Adipocyte (in vitro differentiated cells): Measurements from ENCODE around the gene CALHM3.
"Not testable (repeated sequence)": the region's sequence is repeated elsewhere in the genome, so short reads cannot be mapped to it uniquely, and the experiment has no call there.

Experiments used
- DNase-seq: peaks from one replicate; pipeline ENCODE4 v3.0.0-alpha.2; 2015; ENCODE audit warnings: low read depth
- H3K27me3 ChIP-seq: replicated peaks from 2 replicates; pipeline ENCODE4 v1.7.0; 2013; ENCODE audit warnings: mild to moderate bottlenecking, low read length, moderate library complexity; ENCODE audit not compliant: control insufficient read depth, insufficient read depth
- H3K36me3 ChIP-seq: 2 replicates; pipeline ENCODE4 v1.7.0; 2013; ENCODE audit warnings: low read length, mild to moderate bottlenecking, moderate library complexity; ENCODE audit not compliant: control insufficient read depth, insufficient read depth, severe bottlenecking
- H3K4me1 ChIP-seq: 2 replicates; pipeline ENCODE4 v1.7.0; 2013; ENCODE audit warnings: mild to moderate bottlenecking, low read length, moderate library complexity; ENCODE audit not compliant: control insufficient read depth, insufficient read depth
- H3K4me3 ChIP-seq: 2 replicates; pipeline ENCODE4 v1.7.0; 2013; ENCODE audit warnings: mild to moderate bottlenecking, low read length, moderate library complexity
- H3K9ac ChIP-seq: 2 replicates; pipeline ENCODE4 v1.7.0; 2013; ENCODE audit warnings: mild to moderate bottlenecking, low read length, moderate library complexity
- H3K9me3 ChIP-seq: 2 replicates; pipeline ENCODE4 v1.7.0; 2013; ENCODE audit warnings: mild to moderate bottlenecking, low read length, moderate library complexity; ENCODE audit not compliant: control insufficient read depth

Gene CALHM3

GRCh38 chr10:103486635-103487409, 7.8 kb upstream of the CALHM3 start:
- H3K36me3 ChIP-seq, H3K9ac ChIP-seq, H3K4me1 ChIP-seq, H3K9me3 ChIP-seq, H3K27me3 ChIP-seq, H3K4me3 ChIP-seq, DNase-seq: not testable (repeated sequence)

GRCh38 chr10:103481974-103482531, 3.0 kb upstream of the CALHM3 start:
- no peaks in the 10 kb centered on the region for H3K36me3 ChIP-seq
- peaks cover 28% of the 10 kb centered on the region for H3K4me1 ChIP-seq
- H3K4me3 ChIP-seq: no peak overlapping the region
- H3K9me3 ChIP-seq: no peaks in the 10 kb centered on the region
- H3K27me3 ChIP-seq: no peaks in the 10 kb centered on the region
- DNase-seq: peak; percentile 85
- H3K9ac ChIP-seq: no peak overlapping the region

GRCh38 chr10:103480521-103480920, 1.5 kb upstream of the CALHM3 start:
- Histone ChIP-seq H3K4me3 (no peak overlapping the region), H3K4me1 (peaks cover 25% of the 10 kb centered on the region), H3K9me3 (no peaks in the 10 kb centered on the region), H3K9ac (peak overlapping the region; percentile 45), H3K36me3 (no peaks in the 10 kb centered on the region), H3K27me3 (no peaks in the 10 kb centered on the region)
- no peak for DNase-seq

- H3K4me1 ChIP-seq: peaks cover 25% of the 10 kb centered on the region
- H3K4me3 ChIP-seq: no peak overlapping the region
- no peaks in the 10 kb centered on the region for H3K9me3 ChIP-seq
- DNase-seq: no peak
- no peak overlapping the region for H3K9ac ChIP-seq
- H3K36me3 ChIP-seq: no peaks in the 10 kb centered on the region
- no peaks in the 10 kb centered on the region for H3K27me3 ChIP-seq
Measured at GRCh38 chr10:103478671-103479070, 369 bp downstream of the CALHM3 start.

- Histone ChIP-seq H3K9ac (no peak overlapping the region), H3K27me3 (no peaks in the 10 kb centered on the region), H3K9me3 (no peaks in the 10 kb centered on the region), H3K4me3 (no peak overlapping the region), H3K36me3 (no peaks in the 10 kb centered on the region), H3K4me1 (peaks cover 35% of the 10 kb centered on the region)
- no peak for DNase-seq
Measured at GRCh38 chr10:103476046-103476768, 2.8 kb downstream of the CALHM3 start.

- H3K9me3 ChIP-seq: no peaks in the 10 kb centered on the region
- H3K4me1 ChIP-seq: peaks cover 34% of the 10 kb centered on the region
- H3K4me3 ChIP-seq: no peak overlapping the region
- H3K36me3 ChIP-seq: no peaks in the 10 kb centered on the region
- no peak for DNase-seq
- no peaks in the 10 kb centered on the region for H3K27me3 ChIP-seq
- H3K9ac ChIP-seq: no peak overlapping the region
Measured at GRCh38 chr10:103475437-103475836, 3.6 kb downstream of the CALHM3 start.

GRCh38 chr10:103474077-103474476, 5.0 kb downstream of the CALHM3 start:
- peaks cover 21% of the 10 kb centered on the region for H3K4me1 ChIP-seq
- DNase-seq: no peak
- H3K9ac ChIP-seq: no peak overlapping the region
- no peaks in the 10 kb centered on the region for H3K36me3 ChIP-seq
- no peaks in the 10 kb centered on the region for H3K9me3 ChIP-seq
- no peak overlapping the region for H3K4me3 ChIP-seq
- no peaks in the 10 kb centered on the region for H3K27me3 ChIP-seq

GRCh38 chr10:103473261-103473671, 5.8 kb downstream of the CALHM3 start:
- Histone ChIP-seq H3K36me3 (no peaks in the 10 kb centered on the region), H3K27me3 (no peaks in the 10 kb centered on the region), H3K9me3 (no peaks in the 10 kb centered on the region), H3K9ac (no peak overlapping the region), H3K4me1 (peaks cover 17% of the 10 kb centered on the region), H3K4me3 (no peak overlapping the region)
- no peak for DNase-seq

- H3K9me3 ChIP-seq: no peaks in the 10 kb centered on the region
- no peak overlapping the region for H3K4me3 ChIP-seq
- H3K36me3 ChIP-seq: no peaks in the 10 kb centered on the region
- H3K9ac ChIP-seq: peak overlapping the region; percentile 72
- no peak for DNase-seq
- H3K4me1 ChIP-seq: peaks cover 17% of the 10 kb centered on the region
- no peaks in the 10 kb centered on the region for H3K27me3 ChIP-seq
Measured at GRCh38 chr10:103472005-103472404, 7.0 kb downstream of the CALHM3 start.

GRCh38 chr10:103470761-103471653, 8.0 kb downstream of the CALHM3 start:
- Histone ChIP-seq H3K27me3 (no peaks in the 10 kb centered on the region), H3K4me3 (no peak overlapping the region), H3K4me1 (peaks cover 17% of the 10 kb centered on the region), H3K36me3 (no peaks in the 10 kb centered on the region), H3K9me3 (no peaks in the 10 kb centered on the region), H3K9ac (peak overlapping the region; percentile 72)
- DNase-seq: no peak

GRCh38 chr10:103469201-103469600, 9.8 kb downstream of the CALHM3 start:
- Histone ChIP-seq H3K36me3 (no peaks in the 10 kb centered on the region), H3K9ac (no peak overlapping the region), H3K4me1 (peaks cover 17% of the 10 kb centered on the region), H3K27me3 (no peaks in the 10 kb centered on the region), H3K4me3 (no peak overlapping the region), H3K9me3 (no peaks in the 10 kb centered on the region)
- no peak for DNase-seq
